Coronary artery (tissue), 2 donors: ENCODE results near the gene AVPR2.

ENCODE experiments used
- DNase-seq: peaks from one replicate; pipeline ENCODE4 v3.0.0-alpha.2; 2017; ENCODE audit warnings: low spot score
- H3K27ac ChIP-seq, 2 donors: fragments of 200-600 bp; sonication (generic); one replicate each; pipeline ENCODE4 v1.5.1; 2016 to 2019
- H3K4me3 ChIP-seq: fragments of 200-600 bp; sonication (generic); 2 replicates; pipeline ENCODE4 v1.5.1; 2016; ENCODE audit warnings: mild to moderate bottlenecking, moderate library complexity
- CTCF ChIP-seq: fragments of 200-600 bp; sonication (generic); IDR thresholded peaks from one replicate; pipeline ENCODE4 v1.5.1; 2019; ENCODE audit warnings: antibody characterized with exemption

The AVPR2 gene

GRCh38 chrX:153903991-153904957 is at the start of gene AVPR2:
TSS of gene AVPR2 (plus strand) at chrX:153904673. CDS start at chrX:153905146, 473 bp downstream.
- no peak for DNase-seq

GRCh38 chrX:153854702-153855101 is 49.8 kb upstream of the AVPR2 start:
- no peak for DNase-seq
- TF ChIP-seq CTCF, result no peak
- Histone ChIP-seq H3K27ac (no peak overlapping the region), H3K4me3 (no peak overlapping the region)

More at GRCh38 chrX:153903991-153904957, at the start of gene AVPR2:
- Histone ChIP-seq H3K27ac (peak within 1 kb of the TSS in 1 of 2 donors; percentile 65), H3K4me3 (peak within 1 kb of the TSS; percentile 36)
- no peak for TF ChIP-seq CTCF

DNA sequence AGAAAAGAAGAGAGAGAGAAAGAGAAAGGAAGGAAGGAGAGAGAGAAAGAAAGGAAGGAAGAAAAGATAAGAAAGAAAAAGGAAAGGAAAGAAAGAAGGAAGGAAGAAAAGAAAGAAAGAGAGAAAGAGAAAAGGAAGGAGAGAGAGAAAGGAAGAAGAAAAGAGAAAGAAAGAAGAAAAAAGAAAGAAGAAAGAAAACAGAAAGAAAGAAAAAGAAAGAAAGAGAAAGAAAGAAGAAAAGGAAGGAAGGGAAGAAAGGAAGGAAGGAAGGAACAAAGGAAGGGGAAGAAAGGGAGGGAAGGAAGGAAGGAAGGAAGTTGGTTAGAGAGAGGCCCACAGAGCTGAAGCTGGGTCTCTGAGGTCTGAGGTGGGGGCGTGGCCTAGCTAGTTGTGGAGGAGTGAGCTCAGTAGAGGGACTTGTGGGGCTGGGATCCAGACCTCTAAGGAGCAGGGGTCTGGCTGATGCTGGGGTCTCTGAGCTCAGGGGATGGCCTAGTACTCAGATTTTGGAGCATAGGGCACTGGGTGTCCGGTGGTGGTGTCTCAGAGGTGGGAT is 47.0 kb upstream of the AVPR2 start:
- no peak overlapping the region for H3K27ac ChIP-seq
- no peak for DNase-seq
- H3K4me3 ChIP-seq, result no peak overlapping the region
- TF ChIP-seq CTCF, result no peak

GRCh38 chrX:153861151-153861550 is 43.3 kb upstream of the AVPR2 start:
- no peak for DNase-seq
- H3K4me3 ChIP-seq, result no peak overlapping the region
- H3K27ac ChIP-seq, result no peak overlapping the region
- TF ChIP-seq CTCF, result no peak

GRCh38 chrX:153861733-153862310 is 42.7 kb upstream of the AVPR2 start:
- H3K4me3 ChIP-seq, result no peak overlapping the region
- H3K27ac ChIP-seq, result no peak overlapping the region
- DNase-seq, result no peak
- no peak for TF ChIP-seq CTCF

GRCh38 chrX:153862369-153863250 is 41.9 kb upstream of the AVPR2 start:
- Histone ChIP-seq H3K4me3 (no peak overlapping the region), H3K27ac (no peak overlapping the region)
- no peak for DNase-seq
- TF ChIP-seq CTCF, result no peak
